GM18858 (cell line): Measurements from ENCODE around the gene CYP21A2.

Source experiments
- ATAC-seq: cut with Tn5 transposase; IDR thresholded peaks from one replicate; pipeline ENCODE4 v1.9.1; 2021; ENCODE audit not compliant: unreplicated experiment

CYP21A2 gene

GRCh38 chr6:32081168-32081990 is 43.2 kb downstream of the CYP21A2 start:
- no peak for ATAC-seq

DNA sequence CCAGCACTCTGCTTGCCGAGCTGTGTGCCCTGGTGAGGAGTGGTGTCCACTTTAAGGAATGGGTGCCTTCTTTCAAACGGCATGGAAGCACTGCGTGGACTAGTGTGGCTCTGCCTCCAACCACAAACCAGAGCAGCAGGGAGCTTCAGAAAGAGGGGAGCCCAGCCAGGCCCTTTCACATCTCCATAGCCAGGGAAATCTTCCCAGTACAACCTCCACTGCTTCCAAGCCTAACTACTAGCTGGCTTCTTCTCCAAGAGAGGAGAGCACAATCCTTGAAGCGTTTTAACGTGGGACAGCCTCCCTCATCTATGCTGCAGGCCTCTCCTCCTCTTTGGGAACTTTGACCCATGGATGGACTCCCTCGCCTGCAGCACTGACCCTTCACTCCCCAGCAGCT is 44.3 kb downstream of the CYP21A2 start:
- no peak for ATAC-seq

GRCh38 chr6:32082935-32083334 is 44.7 kb downstream of the CYP21A2 start:
- ATAC-seq = no peak

DNA sequence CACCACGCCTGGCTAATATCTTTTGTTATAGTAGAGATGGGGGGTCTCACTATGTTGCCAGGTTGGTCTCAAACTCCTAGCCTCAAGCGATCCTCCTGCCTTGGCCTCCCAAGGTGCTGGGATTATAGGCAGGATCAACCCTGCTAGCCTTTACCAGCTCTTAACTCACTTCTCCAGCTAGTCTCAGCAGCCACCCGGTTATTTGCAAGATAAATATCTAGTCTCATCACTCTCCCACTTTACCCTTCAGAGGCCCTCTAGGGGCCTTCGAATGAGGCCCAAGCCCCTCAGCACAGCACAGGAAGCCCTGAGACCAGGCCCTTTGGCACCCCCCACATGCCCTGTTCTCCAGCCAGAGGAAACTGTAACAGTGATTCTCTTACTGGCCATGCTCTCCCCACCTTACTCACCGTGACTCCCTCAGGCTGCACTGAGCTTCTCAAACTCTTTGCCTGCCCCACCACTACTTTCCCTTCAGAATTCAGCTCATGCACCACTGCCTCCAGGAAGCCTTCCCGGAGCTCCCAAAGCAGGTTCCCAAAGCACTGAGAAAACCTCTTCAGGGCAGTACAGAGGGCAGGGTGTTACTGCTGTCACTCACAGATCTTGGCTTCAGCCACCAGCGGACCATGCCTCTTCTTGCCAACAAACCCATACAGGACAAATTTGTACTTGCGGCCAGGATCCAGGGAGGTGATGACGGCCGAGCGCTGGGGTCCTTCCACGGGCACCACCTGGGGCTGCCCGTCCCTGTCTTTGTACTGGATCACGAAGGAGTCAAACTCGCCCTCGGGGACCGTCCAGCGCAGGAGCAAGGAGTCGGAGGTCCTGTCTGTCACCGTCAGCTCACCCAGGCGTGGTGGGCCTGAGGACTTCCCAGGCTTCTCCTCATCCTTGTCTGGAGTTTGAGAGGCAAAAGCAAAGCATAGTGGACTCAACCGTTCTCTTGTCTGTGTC is 45.9 kb downstream of the CYP21A2 start:
- no peak for ATAC-seq

- ATAC-seq = no peak
Observed at GRCh38 chr6:32084780-32085179, 46.6 kb downstream of the CYP21A2 start.

DNA sequence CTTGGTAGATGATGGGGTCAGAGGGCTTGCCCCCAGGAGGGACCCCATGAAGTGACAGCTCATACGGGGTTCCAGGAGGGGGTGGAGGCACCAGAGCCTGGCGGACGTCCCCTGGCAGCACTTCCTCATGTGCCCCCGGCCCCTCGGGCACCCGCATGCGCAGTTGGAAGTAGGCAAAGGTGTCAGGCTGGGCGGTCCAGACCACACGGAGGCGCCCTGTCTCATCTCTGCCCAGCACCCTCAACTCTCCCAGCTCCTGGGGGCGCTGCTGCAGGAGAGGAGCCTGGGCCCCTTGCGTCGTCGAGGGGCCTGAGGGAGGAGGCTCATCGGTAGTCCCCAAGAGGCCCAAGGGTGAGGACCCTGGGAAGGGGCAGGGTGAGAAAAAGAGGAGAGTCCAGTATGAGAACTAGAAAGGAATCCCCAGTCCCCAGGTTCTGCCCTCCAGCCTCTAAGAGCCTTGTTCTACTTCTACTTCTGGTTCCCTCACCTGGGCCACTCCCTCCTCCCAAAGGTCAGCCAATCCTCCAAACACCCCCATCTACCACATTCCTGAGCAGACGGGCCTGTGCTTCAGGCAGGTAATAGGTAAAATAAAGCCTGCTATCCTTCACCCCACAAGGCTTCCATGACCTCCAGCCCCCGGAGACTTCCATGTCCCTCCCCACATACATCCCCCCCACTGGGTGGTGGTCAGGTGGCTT is 47.7 kb downstream of the CYP21A2 start:
- no peak for ATAC-seq

GRCh38 chr6:32086661-32087573 is 48.7 kb downstream of the CYP21A2 start:
- no peak for ATAC-seq

DNA sequence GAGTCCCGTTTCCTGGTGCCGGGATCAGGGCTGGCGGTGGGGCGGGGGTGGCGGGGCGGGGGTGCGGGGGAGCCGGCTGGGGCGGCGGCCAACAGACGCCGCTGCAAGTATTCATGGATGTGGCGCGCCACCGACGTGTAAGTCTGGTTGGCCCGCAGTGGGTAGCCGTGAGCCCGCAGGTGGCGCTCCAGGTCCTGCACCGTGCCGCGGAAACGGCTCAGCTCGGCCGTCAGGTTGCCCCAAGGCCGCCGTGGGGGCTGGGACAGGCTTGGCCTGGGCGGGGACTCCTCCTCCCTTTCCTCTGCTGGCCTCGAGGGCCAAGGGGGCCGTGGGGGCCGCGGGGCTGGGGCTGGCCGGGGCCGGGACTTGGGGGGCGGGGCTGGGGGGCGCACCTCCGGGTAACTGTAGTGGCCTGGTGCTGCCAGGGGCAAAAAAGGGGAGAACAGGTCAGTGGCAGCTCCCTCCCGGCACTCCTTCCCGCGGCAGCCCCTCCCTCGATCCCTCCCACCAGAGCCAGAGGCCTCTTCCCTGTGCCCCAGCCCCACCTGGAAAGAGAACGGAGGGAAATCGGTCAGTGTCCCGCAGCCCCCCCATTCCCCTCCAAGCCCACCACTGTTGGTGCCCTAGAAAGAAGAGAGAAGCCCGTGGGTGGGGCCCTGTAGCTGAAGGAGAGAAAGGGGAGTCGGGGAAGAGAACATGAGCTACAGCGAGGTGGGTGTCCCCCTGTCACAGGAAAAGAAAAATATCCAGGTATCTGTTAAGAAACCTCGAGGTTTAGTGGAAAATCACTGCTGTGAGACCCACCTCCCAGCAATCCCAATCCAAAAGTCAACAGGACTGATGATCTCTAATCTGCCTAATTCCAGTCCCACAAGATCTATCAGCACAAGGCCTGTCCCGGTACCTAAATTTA is 49.6 kb downstream of the CYP21A2 start:
- ATAC-seq = no peak

DNA sequence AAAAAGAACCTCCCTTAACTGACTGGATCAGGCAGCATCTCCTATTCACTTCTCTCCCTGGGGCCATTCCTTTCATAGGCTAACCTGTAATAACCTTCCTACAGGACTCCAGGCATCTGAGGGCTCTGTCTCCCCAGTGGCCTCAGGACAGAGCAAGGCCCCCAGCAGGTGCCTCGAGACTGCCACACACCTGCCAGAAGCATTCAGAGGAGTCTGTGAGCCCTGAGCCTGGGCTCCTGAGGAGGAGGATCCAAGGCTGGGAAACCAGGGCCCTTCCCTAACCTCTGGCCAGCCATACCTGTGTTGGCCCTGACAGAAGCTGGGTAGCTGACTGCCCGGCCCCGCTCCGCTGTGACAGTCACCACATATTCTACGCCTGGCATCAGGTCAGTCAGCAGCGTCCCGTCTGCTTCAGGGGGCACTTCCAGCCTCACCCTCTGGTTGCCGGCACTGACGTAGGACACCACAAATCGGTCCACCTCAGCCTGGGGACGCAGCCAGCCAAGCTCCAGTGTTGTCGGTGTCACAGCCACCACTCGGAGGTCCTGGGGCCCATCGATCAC is 50.4 kb downstream of the CYP21A2 start:
- ATAC-seq = no peak

- no peak for ATAC-seq
Observed at GRCh38 chr6:32089082-32089828, 51.0 kb downstream of the CYP21A2 start.
